HEK293T (cell line): ENCODE data around the gene IL22RA2.

Experiments used
- ARNT ChIP-seq: fragments of 450-650 bp; IDR thresholded peaks from 2 replicates; pipeline ENCODE4 v1.6.1; 2017; ENCODE audit warnings: mild to moderate bottlenecking
- BHLHE40 ChIP-seq: fragments of 450-650 bp; IDR thresholded peaks from 2 replicates; pipeline ENCODE4 v1.6.1; 2016; ENCODE audit warnings: mild to moderate bottlenecking, moderate library complexity, borderline replicate concordance
- CTBP1 ChIP-seq: fragments of 450-650 bp; IDR thresholded peaks from 2 replicates; pipeline ENCODE4 v1.6.1; 2016; ENCODE audit warnings: borderline replicate concordance
- ELF4 ChIP-seq: fragments of 450-650 bp; IDR thresholded peaks from 2 replicates; pipeline ENCODE4 v1.6.1; 2017; ENCODE audit warnings: antibody characterized with exemption
- FOXA1 ChIP-seq: fragments of 450-650 bp; IDR thresholded peaks from 2 replicates; pipeline ENCODE4 v1.6.1; 2016; ENCODE audit warnings: mild to moderate bottlenecking
- FOXK2 ChIP-seq: fragments of 450-650 bp; IDR thresholded peaks from 2 replicates; pipeline ENCODE4 v1.6.1; 2016; ENCODE audit warnings: mild to moderate bottlenecking
- FOXM1 ChIP-seq: fragments of 450-650 bp; IDR thresholded peaks from 2 replicates; pipeline ENCODE4 v1.6.1; 2017; ENCODE audit warnings: mild to moderate bottlenecking, borderline replicate concordance
- HDGF ChIP-seq: fragments of 450-650 bp; IDR thresholded peaks from 2 replicates; pipeline ENCODE4 v1.6.1; 2017; ENCODE audit warnings: antibody characterized with exemption, borderline replicate concordance
- L3MBTL2 ChIP-seq: fragments of 450-650 bp; conservative IDR thresholded peaks from 2 replicates; pipeline ENCODE4 v1.6.1; 2016; ENCODE audit warnings: mild to moderate bottlenecking
- LEF1 ChIP-seq: fragments of 450-650 bp; IDR thresholded peaks from 2 replicates; pipeline ENCODE4 v1.6.1; 2017; ENCODE audit warnings: mild to moderate bottlenecking, borderline replicate concordance
- PKNOX1 ChIP-seq: fragments of 450-650 bp; IDR thresholded peaks from 2 replicates; pipeline ENCODE4 v1.6.1; 2016
- SP1 ChIP-seq: fragments of 450-650 bp; IDR thresholded peaks from 2 replicates; pipeline ENCODE4 v1.6.1; 2017
- SUZ12 ChIP-seq: fragments of 450-650 bp; IDR thresholded peaks from 2 replicates; pipeline ENCODE4 v1.6.1; 2016; ENCODE audit warnings: mild to moderate bottlenecking
- TARDBP ChIP-seq: fragments of 450-650 bp; IDR thresholded peaks from 2 replicates; pipeline ENCODE4 v1.6.1; 2016

GRCh38 chr6:137122612-137123011, 50.8 kb downstream of the IL22RA2 start:
- TF ChIP-seq HDGF, result no peak
- TF ChIP-seq ARNT, result no peak
- no peak for TF ChIP-seq FOXM1
- no peak for TF ChIP-seq FOXK2
- no peak for TF ChIP-seq SP1
- no peak for TF ChIP-seq BHLHE40
- TF ChIP-seq FOXA1, result no peak
- TF ChIP-seq LEF1, result no peak
- TF ChIP-seq PKNOX1, result no peak
- TF ChIP-seq L3MBTL2, result no peak
- no peak for TF ChIP-seq TARDBP
- TF ChIP-seq CTBP1, result no peak
- no peak for TF ChIP-seq SUZ12
- no peak for TF ChIP-seq ELF4
